HFFc6 (cell line): ENCODE results near the gene ZNF862. TPM values are rescaled to one million over a fixed set of nuclear protein-coding genes. Genes with fewer than 3 reads are reported as not detected.

Source experiments
- DNase-seq: peaks from one replicate; pipeline ENCODE4 v3.0.0-alpha.2; 2018
- H3K27ac Mint-ChIP-seq: 2 replicates; pipeline ENCODE4 v1.8.0; 2020; ENCODE audit warnings: mild to moderate bottlenecking, mixed read lengths
- H3K27me3 Mint-ChIP-seq: 2 replicates; pipeline ENCODE4 v1.8.0; 2021; ENCODE audit warnings: mild to moderate bottlenecking, moderate library complexity, mixed read lengths; ENCODE audit not compliant: insufficient read depth
- H3K36me3 Mint-ChIP-seq: 2 replicates; pipeline ENCODE4 v1.8.0; 2021; ENCODE audit warnings: low read depth, mixed read lengths
- H3K4me1 Mint-ChIP-seq: 2 replicates; pipeline ENCODE4 v1.8.0; 2020; ENCODE audit warnings: low read depth, mixed read lengths
- H3K4me3 Mint-ChIP-seq: 2 replicates; pipeline ENCODE4 v1.8.0; 2020; ENCODE audit warnings: mild to moderate bottlenecking, moderate library complexity, mixed read lengths
- H3K9me3 Mint-ChIP-seq: 2 replicates; pipeline ENCODE4 v1.8.0; 2020; ENCODE audit warnings: mild to moderate bottlenecking, mixed read lengths
- total RNA-seq, 6 experiments: library from RNA; stranded (reverse); fragmentation: NEBNext Ultra II Directional; extraction: Animal tissue kit (Norgen Biotek cat#: 25700); gene quantifications; 2 replicates in 1 of 6; 3 replicates in 5 of 6; pipeline ENCODE4 v1.2.3, GENCODE V29; 2021
- TF ChIP-seq, protein P1 (sequence below): fragments of 200-600 bp; sonication (generic); IDR thresholded peaks from 2 replicates; pipeline ENCODE4 v1.5.0; 2021; ENCODE audit warnings: antibody characterized with exemption, mild to moderate bottlenecking

The ZNF862 gene
- total RNA-seq, 6 experiments from 2014 or later: 5.2 to 8.2 (median 6.9) TPM

DNA sequence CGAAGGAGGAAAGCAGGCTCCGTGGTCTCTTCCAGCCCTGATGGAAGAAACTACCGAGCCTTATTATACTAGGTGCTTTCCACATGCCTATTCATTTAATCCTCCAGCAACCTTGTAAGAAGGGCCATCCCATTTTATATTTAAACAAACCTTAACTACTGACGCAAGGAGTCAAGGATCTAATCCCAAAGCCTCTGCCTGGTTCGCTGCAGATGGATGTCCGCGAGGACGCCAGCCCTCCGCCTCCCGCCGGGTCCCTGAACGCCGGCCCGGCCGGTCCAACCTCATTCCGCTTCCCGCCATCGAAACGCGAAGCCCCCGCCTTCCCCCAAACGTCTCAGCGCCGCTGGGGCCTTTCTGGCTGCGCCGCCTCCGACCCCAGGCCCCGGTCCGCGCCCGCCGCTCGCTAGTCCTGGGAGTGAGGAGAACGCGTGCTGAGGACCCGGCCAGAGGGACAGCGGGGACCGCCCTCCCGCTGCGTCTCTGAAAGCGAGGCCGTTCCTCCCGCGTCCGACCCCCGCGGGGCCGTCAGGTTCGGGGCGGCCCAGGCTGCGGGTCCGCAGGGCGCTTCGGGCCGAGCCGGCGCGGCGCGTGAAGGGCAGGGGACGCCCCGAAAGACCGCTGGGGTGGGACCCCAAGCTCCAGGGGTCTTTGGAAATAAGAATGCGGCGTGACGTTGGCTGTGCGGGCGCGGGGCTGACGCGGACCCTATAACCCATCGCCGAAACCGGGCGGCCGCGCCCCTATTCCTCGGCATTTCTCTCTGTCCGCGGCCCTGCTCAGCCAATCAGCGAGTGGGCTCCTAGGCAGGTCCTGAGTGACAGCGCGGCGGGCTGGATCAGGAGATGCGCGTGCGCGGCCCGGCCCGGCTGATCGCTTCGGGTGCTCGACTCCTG is 35.1 kb downstream of the ZNF862 start, which contains the start of gene ATP6V0E2:
Gene ATP6V0E2 (plus strand): TSS at position 896 of the 896 bp plus-strand sequence. CDS start 97 bp downstream, outside the sequence.
- Mint-ChIP-seq H3K27ac (peak within 1 kb of the TSS; percentile 93), H3K4me3 (peak within 1 kb of the TSS; percentile 91), H3K27me3 (no peaks in the 10 kb centered on the region), H3K36me3 (no peaks in the 10 kb centered on the region), H3K4me1 (peaks cover 21% of the 10 kb centered on the region), H3K9me3 (no peaks in the 10 kb centered on the region)
- TF ChIP-seq, protein P1, sequence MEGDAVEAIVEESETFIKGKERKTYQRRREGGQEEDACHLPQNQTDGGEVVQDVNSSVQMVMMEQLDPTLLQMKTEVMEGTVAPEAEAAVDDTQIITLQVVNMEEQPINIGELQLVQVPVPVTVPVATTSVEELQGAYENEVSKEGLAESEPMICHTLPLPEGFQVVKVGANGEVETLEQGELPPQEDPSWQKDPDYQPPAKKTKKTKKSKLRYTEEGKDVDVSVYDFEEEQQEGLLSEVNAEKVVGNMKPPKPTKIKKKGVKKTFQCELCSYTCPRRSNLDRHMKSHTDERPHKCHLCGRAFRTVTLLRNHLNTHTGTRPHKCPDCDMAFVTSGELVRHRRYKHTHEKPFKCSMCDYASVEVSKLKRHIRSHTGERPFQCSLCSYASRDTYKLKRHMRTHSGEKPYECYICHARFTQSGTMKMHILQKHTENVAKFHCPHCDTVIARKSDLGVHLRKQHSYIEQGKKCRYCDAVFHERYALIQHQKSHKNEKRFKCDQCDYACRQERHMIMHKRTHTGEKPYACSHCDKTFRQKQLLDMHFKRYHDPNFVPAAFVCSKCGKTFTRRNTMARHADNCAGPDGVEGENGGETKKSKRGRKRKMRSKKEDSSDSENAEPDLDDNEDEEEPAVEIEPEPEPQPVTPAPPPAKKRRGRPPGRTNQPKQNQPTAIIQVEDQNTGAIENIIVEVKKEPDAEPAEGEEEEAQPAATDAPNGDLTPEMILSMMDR: no peak; the same call in none of the 2 replicates
- DNase-seq: peak; percentile 92

DNA sequence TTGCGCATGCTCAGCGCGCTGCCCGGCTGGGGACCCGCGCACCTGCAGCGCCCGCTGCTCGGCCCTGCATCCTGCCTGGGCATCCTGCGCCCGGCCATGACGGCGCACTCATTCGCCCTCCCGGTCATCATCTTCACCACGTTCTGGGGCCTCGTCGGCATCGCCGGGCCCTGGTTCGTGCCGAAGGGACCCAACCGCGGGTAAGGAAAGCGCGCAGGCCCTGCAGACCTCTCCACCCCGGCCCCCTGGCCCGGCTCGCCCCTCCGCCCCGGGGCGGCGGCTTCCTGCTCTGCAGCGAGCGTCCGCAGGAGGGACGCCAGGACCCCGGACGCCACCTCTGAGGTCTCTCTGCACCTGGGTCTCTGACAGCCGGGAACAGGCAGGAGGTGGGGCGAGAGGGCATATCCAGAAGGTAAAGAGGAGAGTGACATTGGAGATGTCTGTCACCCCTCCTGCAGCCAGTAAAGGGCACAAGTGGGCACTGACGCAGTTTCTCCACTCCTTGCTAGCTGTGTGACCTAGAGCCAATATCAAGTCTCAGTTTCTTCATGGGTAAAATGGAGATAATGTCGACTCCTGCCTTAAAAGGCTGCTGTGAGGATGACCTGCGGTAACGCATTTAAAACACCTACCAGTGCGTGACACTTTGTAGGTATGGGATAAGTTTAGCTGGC is 35.9 kb downstream of the ZNF862 start:
- Mint-ChIP-seq H3K9me3 (no peaks in the 10 kb centered on the region), H3K4me1 (peaks cover 21% of the 10 kb centered on the region), H3K36me3 (no peaks in the 10 kb centered on the region), H3K27ac (peak overlapping the region; percentile 93; the same call in 1 of the 2 replicates), H3K27me3 (no peaks in the 10 kb centered on the region), H3K4me3 (peak overlapping the region; percentile 91)
- DNase-seq: no peak
- TF ChIP-seq, protein P1: no peak

GRCh38 chr7:149874644-149875028 is 36.5 kb downstream of the ZNF862 start:
- Mint-ChIP-seq H3K36me3 (no peaks in the 10 kb centered on the region), H3K27ac (no peak overlapping the region), H3K9me3 (no peaks in the 10 kb centered on the region), H3K4me3 (peak overlapping the region; percentile 91), H3K4me1 (peaks cover 21% of the 10 kb centered on the region), H3K27me3 (no peaks in the 10 kb centered on the region)
- TF ChIP-seq, protein P1: no peak
- DNase-seq: no peak

GRCh38 chr7:149875396-149875795 is 37.2 kb downstream of the ZNF862 start:
- Mint-ChIP-seq H3K4me3 (no peak overlapping the region; the same call in 1 of the 2 replicates), H3K27me3 (no peaks in the 10 kb centered on the region), H3K36me3 (no peaks in the 10 kb centered on the region), H3K9me3 (no peaks in the 10 kb centered on the region), H3K27ac (no peak overlapping the region), H3K4me1 (peaks cover 21% of the 10 kb centered on the region)
- TF ChIP-seq, protein P1: no peak
- DNase-seq: no peak

DNA sequence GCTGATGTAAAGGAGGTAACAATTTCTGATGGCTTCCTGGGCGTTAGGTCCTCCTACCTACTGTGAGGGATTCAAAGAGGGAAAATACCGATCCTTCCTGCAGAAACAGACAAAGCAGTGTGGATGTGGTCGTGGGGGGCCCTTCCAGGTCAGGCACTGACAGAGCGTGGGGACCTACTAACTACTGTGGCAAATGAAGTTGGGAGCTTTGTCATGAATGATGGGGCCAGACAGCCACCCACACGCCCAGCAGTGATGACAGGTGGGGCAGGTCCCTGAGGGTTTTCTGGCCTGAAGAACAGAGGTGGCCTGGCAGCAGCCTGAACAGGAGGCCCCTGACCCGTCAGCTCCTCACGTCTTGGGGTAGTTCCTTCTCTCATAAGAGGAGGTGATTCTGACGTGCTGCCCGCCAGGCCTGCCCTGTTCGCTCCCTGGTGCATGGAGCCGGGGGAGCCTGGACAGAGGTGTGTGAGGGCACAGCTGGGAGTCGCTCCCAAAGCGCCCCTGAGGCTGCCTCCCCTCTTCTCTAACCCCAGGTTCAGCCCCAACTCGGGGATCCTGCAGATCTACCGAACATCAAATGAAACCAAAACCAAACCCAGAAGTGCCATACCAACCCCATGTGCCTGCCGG is 39.8 kb downstream of the ZNF862 start:
- no peaks in the 10 kb centered on the region; the same call in 1 of the 2 replicates for H3K27me3 Mint-ChIP-seq
- TF ChIP-seq, protein P1: no peak
- no peak overlapping the region for H3K4me3 Mint-ChIP-seq
- H3K4me1 Mint-ChIP-seq: peaks cover 14% of the 10 kb centered on the region
- H3K36me3 Mint-ChIP-seq: no peaks in the 10 kb centered on the region
- H3K27ac Mint-ChIP-seq: no peak overlapping the region
- DNase-seq: no peak
- no peaks in the 10 kb centered on the region for H3K9me3 Mint-ChIP-seq
